ENCODE results near the gene CHST15.

DNA sequence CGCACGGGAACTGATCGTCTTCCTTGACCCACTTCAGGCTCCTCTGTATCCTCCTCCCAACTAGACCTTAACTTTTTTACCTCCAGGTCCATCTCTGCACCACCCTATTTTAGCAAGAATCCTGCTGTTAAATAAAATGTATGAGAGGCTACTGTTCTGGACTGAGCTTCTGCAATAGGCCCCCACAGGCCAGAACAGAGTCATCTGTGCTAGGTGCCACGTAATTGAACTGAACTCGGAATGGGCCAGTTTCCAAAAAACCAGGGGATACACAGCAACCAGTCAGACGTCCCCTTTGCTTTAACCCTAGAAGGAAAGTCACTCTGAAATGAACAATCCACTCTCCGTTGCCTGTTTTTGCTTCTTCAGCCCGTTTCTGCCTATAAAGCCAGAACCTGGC, 71.3 kb downstream of the CHST15 start:
- TF ChIP-seq, protein P1, sequence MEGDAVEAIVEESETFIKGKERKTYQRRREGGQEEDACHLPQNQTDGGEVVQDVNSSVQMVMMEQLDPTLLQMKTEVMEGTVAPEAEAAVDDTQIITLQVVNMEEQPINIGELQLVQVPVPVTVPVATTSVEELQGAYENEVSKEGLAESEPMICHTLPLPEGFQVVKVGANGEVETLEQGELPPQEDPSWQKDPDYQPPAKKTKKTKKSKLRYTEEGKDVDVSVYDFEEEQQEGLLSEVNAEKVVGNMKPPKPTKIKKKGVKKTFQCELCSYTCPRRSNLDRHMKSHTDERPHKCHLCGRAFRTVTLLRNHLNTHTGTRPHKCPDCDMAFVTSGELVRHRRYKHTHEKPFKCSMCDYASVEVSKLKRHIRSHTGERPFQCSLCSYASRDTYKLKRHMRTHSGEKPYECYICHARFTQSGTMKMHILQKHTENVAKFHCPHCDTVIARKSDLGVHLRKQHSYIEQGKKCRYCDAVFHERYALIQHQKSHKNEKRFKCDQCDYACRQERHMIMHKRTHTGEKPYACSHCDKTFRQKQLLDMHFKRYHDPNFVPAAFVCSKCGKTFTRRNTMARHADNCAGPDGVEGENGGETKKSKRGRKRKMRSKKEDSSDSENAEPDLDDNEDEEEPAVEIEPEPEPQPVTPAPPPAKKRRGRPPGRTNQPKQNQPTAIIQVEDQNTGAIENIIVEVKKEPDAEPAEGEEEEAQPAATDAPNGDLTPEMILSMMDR (conservative IDR thresholded peaks at IDR 0.05; ENCODE audit: low read length) = no peak
- no peak for TF ChIP-seq EZH2phosphoT487 (IDR thresholded peaks at IDR 0.05; ENCODE audit: borderline replicate concordance, low read depth, low read length)
